IPS DF 19.7 (cell line): ENCODE measurements around the gene DHX9.

Source experiments
- DNase-seq: peaks from one replicate; pipeline ENCODE4 v3.0.0-alpha.2; 2013; ENCODE audit warnings: low read depth, low spot score

Gene DHX9

DNA sequence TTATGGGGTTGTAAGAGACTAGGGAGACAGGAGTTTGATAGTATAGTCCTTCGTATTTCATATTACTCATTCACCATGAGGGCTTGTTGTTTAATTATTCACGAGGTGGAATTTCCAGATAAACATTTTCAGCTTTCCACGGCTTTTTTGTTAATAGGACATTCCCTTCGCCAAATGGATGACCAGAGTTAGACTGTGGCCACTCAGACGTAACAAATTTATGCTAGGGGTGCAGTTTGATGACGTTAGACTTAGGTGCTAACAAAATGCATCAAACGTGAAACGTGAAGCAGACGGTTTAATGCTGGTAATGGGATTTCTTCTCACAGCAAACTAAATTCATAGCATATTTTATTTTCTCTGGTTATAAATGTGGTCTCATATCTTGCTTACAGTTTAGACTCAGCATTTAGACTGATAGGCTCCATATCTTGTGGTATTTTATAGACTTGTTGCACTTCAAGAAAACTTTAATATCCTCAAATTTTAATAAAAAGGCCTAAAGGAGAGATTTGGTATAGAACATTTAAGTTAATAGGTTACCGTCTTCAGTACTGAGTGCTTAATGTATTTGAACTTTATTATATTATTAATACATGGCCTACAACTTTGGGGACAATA is 2.3 kb downstream of the DHX9 start:
- no peak for DNase-seq

DNA sequence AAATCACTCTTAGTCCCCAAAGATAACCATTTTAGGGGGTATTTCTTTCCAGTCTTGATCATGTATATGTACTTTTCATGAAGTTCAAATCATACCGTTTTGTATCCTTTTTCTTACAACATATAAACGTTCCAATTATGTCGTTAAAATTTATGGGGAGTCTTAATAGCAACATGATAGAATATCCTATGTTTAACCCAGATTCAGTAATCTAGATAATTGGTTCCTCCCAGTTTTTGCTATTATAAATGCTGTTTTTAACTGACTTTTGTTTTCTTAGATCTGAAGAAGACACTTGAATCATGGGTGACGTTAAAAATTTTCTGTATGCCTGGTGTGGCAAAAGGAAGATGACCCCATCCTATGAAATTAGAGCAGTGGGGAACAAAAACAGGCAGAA is 3.1 kb downstream of the DHX9 start:
- DNase-seq = no peak

DNA sequence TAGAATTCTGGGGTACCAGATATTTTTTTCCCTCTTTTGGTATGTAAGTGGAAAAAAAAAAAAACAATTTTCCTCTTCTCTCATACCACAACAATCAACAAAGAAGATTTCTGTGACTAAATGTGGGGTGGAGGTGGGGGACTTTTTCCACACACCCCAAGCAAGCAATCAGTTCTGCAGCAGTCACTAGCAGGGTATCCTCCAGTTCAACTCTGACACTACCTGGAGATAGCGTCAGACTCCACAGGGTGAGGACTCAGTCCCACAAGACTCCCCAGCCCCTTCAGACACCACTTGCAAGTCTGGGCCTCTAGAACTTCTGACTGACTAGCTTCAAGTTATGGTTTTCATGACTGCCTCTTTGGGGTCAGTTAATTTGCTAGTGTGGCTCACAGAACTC is 6.2 kb downstream of the DHX9 start:
- no peak for DNase-seq

DNA sequence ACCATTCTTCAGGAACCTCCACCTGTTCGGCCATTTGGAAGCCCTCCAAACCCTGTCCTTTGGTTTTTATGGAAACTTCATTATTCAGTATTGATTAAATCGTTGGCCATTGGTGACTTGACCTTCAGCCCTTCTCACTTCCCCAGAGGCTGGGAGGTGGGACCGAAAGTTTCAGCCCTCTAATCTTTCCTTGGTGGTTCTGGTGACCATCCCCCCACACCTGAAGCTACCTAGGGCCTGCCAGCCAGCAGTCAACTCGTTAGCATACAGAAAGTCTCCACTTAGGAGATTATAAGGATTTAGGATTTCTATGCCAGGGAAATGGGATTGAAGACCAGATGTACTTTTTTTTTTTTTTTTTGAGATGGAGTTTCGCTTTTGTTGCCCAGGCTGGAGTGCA is 6.7 kb downstream of the DHX9 start:
- no peak for DNase-seq

DNA sequence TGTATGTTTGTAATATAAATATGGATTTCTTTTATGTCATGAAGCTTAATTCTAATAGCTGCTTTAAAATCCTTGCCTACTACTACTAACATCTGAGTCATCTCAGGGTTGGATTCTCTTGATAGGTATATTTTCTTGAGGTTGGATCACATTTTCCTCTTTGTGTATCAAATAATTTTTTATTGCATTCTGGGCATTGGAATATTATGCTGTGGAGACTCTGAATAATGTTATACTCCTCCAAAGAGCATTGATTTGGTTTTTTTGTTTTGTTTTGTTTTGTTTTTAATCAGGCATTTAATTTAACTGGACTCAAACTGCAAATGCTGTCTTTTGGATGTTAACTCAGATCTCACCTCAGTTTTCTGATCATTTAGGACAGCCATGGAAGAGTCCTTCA is 8.0 kb downstream of the DHX9 start:
- no peak for DNase-seq

DNA sequence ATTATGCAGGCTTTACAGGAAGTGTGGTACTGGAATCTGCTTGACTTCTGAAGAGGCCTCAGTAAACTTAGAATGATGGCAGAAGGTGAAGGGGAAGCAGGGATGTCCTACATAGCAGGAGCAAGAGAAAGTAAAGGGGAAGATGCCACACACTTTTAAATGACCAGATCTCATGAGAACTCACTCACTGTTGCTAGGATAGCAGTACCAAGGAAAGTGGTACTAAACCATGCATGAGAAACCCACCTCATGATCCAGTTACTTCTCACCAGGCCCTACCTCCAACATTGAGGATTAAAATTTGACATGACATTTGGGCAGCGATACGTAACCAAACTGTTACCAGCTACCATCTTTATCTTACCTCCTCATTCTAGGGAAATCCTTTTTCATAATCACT is 9.6 kb downstream of the DHX9 start:
- no peak for DNase-seq

DNA sequence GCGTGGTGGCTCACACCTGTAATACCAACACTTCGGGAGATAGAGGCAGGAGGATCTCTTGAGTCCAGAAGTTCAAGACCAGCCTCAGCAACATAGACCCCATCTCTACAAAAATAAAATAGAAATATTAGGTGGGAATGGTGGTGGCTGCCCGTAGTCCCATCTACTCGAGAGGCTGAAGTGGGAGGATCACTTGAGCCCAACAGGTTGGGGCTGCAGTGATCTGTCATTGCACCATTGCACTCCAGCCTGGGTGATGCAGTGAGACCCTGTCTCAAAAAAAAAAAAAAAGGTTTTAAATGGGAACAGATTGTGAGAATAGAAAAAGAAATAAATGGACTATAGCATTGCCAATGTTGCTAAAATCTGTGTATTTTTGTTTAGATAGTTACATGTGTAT is 11.2 kb downstream of the DHX9 start:
- DNase-seq = no peak

DNA sequence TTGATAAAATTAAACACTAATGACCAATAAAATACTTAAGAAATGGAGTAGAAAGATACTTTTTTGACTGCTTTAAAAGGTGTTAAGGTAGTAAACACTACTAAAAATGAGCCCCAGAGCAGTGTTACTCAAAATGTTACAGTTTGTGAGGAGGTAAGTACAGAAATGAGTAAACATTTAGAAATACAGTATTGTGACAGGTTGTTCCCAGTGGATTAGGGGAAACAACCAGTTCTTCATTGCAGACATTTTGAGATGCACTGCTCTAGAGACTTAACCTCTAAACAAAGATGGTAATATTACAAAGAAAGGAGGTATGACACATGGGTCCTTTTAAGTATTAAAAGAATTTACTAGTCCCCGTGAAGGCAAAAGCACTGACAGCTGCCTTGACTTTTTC is 12.7 kb downstream of the DHX9 start:
- DNase-seq = no peak

DNA sequence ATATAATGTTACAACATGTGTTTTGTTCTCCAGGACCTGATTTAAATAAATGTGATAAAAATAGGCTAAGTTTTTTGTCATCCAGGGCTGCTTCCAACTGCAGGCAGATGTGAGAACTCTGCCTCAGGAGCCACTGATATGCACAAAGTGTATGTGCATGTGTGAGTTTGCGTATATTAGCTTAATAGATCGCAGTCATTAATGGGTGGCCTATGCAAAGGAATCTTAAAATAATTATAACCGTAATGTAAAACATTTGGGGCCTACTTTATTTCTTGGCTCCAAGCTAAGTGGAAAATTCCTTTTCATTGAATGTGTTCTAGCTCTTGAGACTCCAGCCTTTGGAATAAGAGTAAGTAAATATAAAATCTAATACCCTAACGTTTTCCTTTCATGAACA is 16.8 kb downstream of the DHX9 start:
- no peak for DNase-seq

DNA sequence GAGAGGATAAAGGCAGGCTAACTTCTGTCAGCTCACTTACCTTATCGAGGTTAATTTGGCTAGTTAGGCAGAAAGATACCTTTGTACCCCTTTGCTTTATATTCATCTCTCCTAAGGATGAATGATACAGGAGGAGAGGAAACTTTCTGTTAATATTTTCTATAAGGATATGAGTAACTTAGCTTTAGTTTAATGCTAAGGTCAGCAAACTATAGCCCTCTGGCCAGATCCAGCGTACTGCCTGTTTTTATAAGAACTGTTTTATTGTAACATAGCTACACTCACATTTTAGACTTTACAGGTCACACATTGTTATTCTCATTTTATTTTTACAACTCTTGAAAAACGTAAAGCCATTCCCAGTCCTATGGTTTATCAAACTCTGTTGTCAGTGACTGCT is 18.1 kb downstream of the DHX9 start:
- no peak for DNase-seq

DNA sequence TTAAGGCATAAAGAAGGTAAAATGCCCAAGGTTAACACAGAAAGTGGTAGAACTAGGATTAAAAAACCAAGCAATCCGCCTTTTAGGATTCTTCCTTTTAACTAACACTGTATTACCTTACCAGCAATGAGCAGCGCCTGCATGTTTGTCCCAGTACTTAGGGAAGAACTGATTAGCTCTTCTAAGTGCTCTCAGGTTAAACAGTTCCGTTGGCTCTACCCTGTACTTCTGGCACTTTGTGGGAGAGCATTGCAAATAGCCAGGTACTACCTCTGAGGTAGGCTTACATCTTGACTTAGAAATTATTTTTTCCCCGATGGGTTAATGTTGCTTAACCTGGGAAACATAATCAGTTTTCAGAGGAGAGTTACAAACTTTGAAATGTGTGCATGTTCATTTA is 21.5 kb downstream of the DHX9 start:
- DNase-seq = no peak

DNA sequence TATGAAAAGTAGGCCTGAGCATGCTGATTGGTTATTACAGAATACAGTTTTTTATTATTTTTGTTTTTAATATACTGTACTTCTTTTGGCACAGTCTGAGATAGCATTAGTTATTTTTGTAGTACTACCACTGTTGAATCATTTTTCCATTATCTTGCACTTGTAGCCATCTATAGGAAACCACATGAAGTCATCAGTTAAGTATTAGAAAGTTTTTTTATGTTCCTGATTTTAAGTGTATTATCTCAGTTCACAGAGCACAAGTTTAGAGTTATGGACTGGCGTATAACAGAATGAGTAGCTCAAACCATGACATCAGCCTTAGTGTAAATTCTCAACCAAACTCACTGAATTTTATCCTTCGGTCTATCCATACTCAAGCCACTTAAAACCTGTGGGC is 22.8 kb downstream of the DHX9 start:
- DNase-seq = no peak

DNA sequence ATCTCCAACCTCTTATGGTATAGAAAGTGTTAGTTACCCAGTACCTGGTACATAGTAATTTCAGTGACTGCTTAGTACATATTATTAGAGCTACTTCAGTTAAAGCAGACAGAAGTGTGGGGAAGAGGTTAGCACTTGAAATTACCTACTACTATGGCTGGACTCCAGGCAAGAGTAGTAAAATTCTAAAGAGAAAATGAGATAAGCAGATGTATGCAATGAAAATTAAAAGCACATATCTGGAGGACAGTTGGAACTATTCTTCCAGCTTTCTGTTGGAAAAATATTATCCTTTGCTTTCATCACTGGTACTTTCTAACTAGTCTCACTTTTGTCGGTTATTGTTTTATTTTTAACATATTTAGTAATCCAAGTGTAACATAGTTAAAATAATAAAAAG is 23.7 kb downstream of the DHX9 start:
- DNase-seq = no peak

DNA sequence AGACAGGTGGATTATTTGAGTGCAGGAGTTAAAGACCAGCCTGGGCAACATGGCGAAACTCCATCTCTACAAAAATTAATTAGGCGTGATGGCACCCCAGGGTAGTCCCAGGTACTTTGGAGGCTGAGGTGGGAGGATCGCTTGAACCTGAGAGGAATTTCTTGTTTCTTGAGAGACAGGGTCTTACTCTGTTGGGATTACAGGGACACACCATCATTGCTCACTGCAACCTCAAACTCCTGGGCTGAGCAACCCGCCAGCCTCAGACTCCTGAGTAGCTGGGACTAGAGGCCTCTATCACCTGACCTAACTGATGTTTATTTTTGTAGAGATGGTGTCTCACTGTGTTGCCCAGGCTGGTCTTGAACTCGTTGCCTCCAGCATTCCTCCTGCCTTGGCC is 24.8 kb downstream of the DHX9 start:
- DNase-seq = no peak

DNA sequence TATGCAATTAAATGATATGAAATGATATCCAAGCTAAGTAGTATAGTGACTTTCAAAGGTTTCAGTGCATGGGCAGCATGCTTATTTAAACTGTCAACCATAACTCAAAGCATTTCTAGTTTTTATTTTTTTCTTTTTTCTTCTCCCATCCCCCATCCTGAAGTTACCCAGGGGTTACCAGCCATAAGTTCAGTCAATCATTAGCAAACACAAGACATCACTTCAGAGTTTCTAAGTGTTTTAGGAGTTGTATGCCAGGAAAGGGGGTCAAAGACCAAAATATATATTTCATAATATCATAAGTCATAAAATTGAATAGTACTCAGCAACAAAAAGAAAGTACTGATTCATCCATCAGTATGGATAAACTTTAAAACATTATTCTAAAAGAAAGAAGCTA is 28.7 kb downstream of the DHX9 start:
- DNase-seq = no peak

DNA sequence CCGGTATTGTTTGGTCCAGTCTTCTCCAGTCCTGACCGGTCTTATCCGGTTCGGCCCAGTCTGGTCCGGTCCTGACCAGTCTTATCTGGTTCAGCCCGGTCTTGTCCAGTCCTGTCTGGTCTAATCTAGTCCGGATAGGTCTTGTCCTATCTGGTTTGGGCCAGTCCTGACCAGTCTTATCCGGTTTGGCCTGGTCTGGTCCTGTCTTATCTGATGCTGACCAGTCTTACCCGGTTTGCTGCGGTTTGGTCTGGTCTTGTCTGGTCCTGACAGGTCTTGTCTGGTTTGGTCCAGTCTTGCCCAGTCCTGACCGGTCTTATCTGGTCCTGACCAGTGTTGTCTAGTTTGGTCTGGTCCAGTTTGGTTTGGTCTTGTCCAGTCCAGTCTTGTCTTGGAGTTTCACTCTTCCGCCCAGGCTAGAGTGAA is 30.1 kb downstream of the DHX9 start:
- no peak for DNase-seq

DNA sequence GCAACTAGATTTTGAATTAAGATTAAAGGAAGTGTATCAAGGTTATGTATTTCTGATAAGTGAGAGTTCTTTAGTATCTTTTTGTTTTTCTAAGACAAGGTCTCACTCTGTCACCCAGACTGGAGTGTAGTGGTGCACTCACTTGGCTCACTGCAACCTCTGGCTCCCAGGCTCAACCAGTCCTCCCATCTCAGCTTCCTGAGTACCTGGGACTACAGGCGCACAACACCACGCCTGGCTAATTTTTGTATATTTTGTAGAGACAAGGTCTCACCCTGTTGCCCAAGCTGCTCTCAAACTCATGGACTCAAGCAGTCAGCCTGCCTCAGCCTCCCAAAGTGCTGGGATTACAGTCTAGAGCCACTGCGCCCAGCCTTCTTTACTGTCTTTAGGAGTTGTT is 33.7 kb downstream of the DHX9 start:
- no peak for DNase-seq

DNA sequence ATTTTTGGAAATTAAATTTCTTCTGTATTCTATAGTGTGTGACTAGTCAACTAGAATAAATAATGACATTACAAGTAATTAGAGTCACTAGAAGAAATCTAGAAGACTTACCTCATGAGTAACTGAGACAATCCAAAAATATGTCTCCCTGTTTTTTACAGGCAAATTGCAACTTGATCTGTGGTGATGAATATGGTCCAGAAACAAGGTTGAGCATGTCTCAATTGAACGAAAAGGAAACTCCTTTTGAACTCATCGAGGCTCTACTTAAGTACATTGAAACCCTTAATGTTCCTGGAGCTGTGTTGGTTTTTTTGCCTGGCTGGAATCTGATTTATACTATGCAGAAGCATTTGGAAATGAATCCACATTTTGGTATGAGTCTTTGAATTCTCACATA is 36.7 kb downstream of the DHX9 start:
- DNase-seq = no peak

DNA sequence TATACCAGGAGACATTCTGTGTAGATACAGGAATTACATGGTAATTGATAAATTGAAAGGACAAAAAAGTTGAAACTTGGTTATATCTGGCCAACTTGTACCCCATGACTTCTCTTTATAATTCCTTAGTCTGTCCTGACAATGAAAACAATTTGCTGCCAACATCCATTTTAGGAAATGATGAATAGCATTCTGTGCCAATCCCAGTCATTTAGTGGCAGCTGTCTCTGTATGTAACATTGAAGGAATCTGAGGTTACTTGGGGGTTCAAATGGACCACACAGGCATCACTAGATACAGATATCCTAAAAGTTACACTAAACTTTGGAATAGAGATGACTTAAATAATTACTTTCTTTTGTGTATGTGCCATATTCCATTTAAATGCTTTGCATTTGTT is 38.2 kb downstream of the DHX9 start:
- no peak for DNase-seq

DNA sequence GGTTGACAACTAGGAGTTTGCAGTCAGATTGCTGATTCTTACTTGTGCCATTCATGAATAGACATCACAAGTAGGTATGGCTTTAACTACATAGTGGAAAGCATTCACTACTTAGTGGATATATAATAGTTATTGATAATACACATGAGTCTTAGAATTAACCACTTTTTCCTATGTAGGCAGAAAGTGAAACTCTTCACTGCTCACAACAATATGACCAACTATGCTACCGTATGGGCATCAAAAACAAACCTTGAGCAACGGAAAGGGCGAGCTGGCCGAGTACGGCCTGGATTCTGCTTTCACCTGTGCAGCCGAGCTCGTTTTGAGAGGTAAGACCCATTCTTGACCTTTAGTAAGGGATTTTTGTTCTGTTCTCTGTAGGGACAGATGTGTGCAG is 38.7 kb downstream of the DHX9 start:
- no peak for DNase-seq

DNA sequence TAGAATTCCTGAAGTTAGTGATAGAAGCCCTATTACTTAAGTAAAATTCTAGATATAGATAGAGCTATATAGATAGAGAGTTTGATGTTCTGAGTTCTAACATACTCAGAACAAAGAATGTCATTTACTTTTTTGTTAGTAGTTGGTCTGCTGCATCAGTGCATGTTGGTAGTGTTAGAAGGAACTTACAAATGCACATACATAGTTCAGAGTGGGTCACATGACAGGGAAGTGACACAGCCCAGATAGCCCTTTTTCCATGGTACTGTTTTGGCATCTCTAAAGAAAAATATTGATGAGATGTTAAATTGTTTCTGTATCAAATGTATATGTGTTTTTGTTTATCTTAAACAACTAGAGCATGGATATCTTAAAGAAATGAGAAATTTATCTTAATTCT is 45.7 kb downstream of the DHX9 start:
- DNase-seq = no peak

DNA sequence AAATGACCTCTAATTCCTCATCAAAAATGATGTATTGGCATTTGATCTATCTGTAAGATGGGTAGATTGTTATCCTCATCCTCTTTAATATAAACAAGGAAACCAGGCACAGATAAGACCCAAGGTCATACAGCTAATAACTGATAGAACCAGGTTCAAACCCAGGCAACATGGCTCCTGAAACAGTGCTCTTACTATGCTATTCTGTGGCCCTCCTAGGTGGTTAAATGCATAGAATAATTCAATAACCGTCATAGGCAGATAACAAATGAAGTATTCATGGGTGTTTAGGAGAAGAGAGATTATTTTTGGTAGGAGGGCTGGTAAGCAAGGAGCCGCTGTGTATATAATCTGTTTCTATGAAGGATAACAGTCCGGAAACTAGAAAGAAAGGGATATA is 46.4 kb downstream of the DHX9 start:
- no peak for DNase-seq

DNA sequence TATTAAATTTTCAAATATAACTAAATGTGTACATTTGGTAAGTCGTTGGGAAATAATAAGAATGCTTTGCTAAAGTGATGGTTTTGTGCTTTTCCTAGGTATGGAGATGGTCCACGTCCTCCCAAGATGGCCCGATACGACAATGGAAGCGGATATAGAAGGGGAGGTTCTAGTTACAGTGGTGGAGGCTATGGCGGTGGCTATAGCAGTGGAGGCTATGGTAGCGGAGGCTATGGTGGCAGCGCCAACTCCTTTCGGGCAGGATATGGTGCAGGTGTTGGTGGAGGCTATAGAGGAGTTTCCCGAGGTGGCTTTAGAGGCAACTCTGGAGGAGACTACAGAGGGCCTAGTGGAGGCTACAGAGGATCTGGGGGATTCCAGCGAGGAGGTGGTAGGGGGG is 47.8 kb downstream of the DHX9 start:
- no peak for DNase-seq

DNA sequence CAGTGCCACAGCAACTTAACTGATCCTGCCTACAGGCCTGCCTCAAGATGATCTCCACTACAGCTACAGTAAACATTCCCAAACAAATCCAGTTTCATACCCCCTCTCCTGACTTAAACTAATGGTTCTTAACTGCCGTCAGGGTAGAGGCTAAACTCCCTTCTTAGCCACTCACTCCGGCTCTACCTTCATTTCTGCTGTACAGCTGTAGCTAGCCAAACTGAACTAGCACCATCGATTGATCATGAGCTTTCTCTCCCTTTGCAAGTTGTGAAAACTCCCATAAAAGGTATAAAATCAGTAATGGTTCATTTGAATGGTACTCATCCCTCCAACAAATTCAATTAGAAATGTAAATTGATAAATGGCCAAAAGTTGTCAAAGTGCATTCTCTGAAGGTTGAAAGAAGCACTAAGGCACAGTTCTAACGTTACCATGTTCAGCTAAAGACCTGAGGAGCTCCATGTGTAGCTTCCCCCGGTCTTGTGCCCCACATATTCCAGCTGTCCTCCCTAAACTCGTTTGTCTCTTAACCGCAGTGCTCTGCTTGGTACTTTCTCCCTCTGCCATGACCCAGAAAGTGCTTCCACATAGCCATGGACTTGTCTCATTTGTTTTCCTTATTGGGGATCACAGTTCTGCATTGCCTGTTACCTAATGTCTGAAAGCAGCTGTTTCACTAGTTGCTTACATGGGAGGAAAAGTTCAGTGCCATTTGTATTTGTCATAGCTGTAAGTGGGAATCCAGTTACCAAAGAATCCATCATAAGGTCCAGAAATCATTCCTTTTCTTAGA is 49.8 kb downstream of the DHX9 start:
- no peak for DNase-seq
